VCaP (cell line): ENCODE data around the gene SH3TC2.

ENCODE experiments used
- H3K27ac ChIP-seq: fragments of 450-650 bp; 2 replicates; pipeline ENCODE4 v1.5.1; 2017
- CTCF ChIP-seq: fragments of 450-650 bp; conservative IDR thresholded peaks from 2 replicates; pipeline ENCODE4 v1.5.1; 2017; ENCODE audit warnings: mild to moderate bottlenecking, moderate library complexity

The SH3TC2 gene

GRCh38 chr5:149047462-149047861, 15.4 kb downstream of the SH3TC2 start:
- no peak overlapping the region for H3K27ac ChIP-seq
- no peak for TF ChIP-seq CTCF

DNA sequence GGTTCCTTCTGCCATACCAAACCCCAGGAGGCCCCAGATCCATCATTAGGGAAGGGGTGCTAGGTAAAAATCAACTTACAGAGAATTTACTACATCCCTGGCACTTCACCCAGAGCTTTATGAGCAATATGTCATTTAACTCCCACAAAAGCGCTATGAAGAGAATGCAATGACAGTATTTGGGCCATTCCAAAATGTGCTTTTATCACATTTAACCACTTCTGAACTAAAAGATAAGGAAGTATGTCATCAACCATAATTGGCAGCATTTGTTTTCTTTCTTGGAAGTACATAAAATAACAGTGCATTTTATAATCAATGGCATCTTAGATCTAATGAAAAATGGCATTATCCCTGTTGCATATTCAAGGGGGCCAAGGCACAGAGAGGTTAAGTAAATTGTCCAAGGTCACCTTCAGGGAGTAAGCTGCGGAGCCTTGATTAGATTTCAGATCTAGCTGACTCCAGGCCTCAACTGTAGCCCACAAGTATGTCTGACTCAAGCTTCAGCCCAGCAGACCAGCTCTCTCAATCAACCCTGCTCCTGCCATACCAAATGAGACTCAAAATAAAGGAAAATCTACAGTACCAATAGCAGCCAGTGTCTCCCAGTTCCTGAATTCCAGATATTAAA, 16.5 kb downstream of the SH3TC2 start:
- no peak overlapping the region for H3K27ac ChIP-seq
- TF ChIP-seq CTCF: no peak

DNA sequence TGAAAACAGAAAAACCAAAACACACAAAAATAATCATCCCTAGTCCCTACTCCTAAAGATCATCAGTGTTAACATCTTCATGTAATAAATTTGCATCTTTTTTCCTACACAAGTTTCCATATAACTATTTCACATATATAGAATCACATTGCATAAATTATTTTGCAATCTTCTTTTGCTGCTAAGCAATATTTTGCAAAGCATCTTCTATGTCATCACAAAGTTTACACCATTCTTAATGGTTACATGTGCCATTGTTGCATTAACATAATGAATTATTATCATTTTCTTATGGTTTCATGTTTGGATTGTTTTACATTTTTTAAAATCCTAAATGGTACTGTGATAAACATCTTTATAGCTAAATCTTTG, 17.8 kb downstream of the SH3TC2 start:
- H3K27ac ChIP-seq: no peak overlapping the region
- no peak for TF ChIP-seq CTCF

- no peak overlapping the region for H3K27ac ChIP-seq
- no peak for TF ChIP-seq CTCF
Measured at GRCh38 chr5:149044453-149045088, 18.3 kb downstream of the SH3TC2 start.

GRCh38 chr5:149043641-149044040, 19.2 kb downstream of the SH3TC2 start:
- no peak overlapping the region for H3K27ac ChIP-seq
- no peak for TF ChIP-seq CTCF

GRCh38 chr5:149042865-149043264, 20.0 kb downstream of the SH3TC2 start:
- no peak for TF ChIP-seq CTCF
- H3K27ac ChIP-seq: no peak overlapping the region

GRCh38 chr5:149041242-149041641, 21.6 kb downstream of the SH3TC2 start:
- TF ChIP-seq CTCF: no peak
- H3K27ac ChIP-seq: no peak overlapping the region
